Psoas muscle (tissue), 8 donors: ENCODE results near the gene BRDT. TPM values are rescaled to one million over a fixed set of nuclear protein-coding genes. Genes with fewer than 3 reads are reported as not detected.

Source experiments
- ATAC-seq, 4 donors: fragments of 200-7000 bp; cut with Tn5 transposase; one replicate each; pipeline ENCODE4 v1.9.1; 2020; ENCODE audit warnings: moderate library complexity in 3 of 4, mild to moderate bottlenecking in 2 of 4
- DNase-seq, 2 donors: peaks; one replicate each; pipeline ENCODE4 v3.0.0-alpha.2; 2020
- H3K27ac ChIP-seq: fragments of 200-600 bp; one replicate; pipeline ENCODE4 v1.8.0; 2022
- H3K27me3 ChIP-seq, 3 donors: fragments of 200-600 bp in 1 of 3; one replicate each; pipeline versions ENCODE4 v1.6.1 to v1.8.0; 2013 to 2022; ENCODE audit warnings: low read length in 2 of 3, mild to moderate bottlenecking in 2 of 3, moderate library complexity in 1 of 3; ENCODE audit not compliant: insufficient read depth in 3 of 3
- H3K36me3 ChIP-seq, 2 donors: fragments of 200-600 bp in 1 of 2; one replicate each; pipeline versions ENCODE4 v1.6.1 to v1.8.0; 2013 to 2022; ENCODE audit warnings: low read depth in 1 of 2, mild to moderate bottlenecking in 1 of 2, moderate library complexity in 1 of 2; ENCODE audit not compliant: insufficient read depth in 1 of 2
- H3K4me1 ChIP-seq: fragments of 200-600 bp; one replicate; pipeline ENCODE4 v1.8.0; 2022
- H3K4me3 ChIP-seq: fragments of 200-600 bp; one replicate; pipeline ENCODE4 v1.8.0; 2022; ENCODE audit warnings: mild to moderate bottlenecking
- H3K9me3 ChIP-seq: fragments of 200-600 bp; one replicate; pipeline ENCODE4 v1.8.0; 2022
- WGBS, 3 donors: extraction: QIAGEN DNeasy Blood & Tissue Kit; methylation state at CpG; one replicate each; pipeline versions ENCODE4 v1.1.6 to v1.1.7; 2013; 5-methylcytosine and 5-hydroxymethylcytosine counted together
- intact Hi-C, 2 donors: fragments of 100-400 bp; cut with DNase I; formaldehyde crosslinking; loops; one replicate each; pipeline versions ENCODE4 v1.11.0 to v1.14.2; 2022
- polyA plus RNA-seq, 3 donors: library from polyadenylated mRNA; stranded (reverse); fragments of 200-250 nt; gene quantifications; one replicate each; pipeline ENCODE4 v1.2.3, GENCODE V29; 2013
- total RNA-seq, 4 donors: library from RNA; stranded (reverse); fragmentation: NEBNext Ultra II Directional in 2 of 4; extraction: Animal tissue kit (Norgen Biotek cat#: 25700) in 2 of 4; gene quantifications; one replicate each; pipeline versions ENCODE4 v1.2.1 to v1.2.4, GENCODE V29; 2021 to 2023
- TF ChIP-seq, protein P1 (sequence below): fragments of 200-600 bp; IDR thresholded peaks from one replicate; pipeline ENCODE4 v1.8.0; 2022; ENCODE audit warnings: antibody characterized with exemption
- donor health status: healthy with polysubstance abuse.
- donor health status: DM: no; HTN: no; CAD: no; lungs with moderate emphysema.
- donor health status: Bipolar disorder and iron deficiency.
- donor health status: healthy.
- donor health status: DM: yes; HTN: yes; CAD: no.
- donor health status: DM: no; HTN: no; CAD: no.
- donor health status: DM: no; HTN: no; CAD: no.
- donor health status: DM: yes; HTN: yes; CAD: no.

BRDT gene
- total and polyA plus RNA-seq, 7 donors, result not detected

DNA sequence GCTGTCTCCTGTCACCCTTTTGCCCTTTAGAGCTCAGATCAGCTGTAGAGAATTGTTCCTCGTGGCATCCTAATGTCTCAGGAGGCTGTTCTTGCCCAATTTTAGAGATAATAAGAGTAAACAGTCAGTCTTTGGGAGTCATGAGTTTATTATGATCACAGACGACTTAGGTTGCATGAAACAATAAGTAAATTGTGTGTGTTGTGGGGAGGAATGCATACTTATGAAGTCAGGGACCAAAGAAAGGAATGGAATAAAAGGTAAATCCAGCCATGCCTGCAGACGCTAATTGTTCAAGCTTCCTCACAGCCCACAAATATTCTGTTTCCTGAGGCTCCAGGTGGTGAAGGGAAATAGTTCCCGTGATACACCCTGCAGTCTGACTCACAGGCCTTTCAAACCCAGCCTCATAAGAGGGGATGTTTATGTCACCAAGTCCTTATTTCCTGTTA lies 81.5 kb downstream of the BRDT start:
- DNase-seq, result no peak
- no peaks in the 10 kb centered on the region for H3K9me3 ChIP-seq

DNA sequence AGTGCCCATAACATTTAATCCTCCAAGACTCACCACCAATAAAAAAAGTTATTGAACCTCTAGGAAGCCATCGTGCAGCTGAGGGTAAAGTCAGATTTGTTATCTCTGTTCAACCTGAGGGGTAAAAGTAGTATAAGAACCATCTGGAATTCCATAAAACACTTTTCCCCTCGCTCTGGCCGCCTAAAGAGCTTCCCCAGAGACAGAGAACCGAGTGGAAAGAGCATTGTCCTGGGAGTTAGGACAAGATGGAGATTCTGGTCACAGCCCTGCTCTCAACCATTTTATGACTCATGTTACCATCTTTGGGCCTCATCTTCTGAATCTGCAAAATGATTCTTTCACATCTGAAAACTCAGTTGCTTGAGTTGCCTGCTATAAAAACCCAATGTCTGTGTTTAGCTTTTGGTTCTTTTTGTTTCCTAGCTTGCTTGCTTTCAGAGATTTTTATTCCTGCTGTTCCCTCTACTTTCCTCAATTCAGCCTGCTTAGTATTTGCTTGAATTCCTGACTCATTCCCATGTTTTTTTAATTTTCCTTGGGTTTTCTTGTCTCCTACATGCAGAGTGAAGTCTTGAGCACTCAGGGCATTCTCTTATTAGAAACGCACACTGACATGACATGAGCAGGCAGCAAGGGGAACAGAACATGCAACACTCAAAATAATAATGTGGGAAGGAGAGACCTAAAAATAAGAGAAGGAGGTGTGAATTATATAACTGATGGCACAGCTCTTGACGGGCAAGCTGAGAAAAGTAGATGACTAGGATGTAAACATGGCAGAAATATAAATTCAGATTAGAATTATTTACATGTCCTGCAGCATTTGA lies 82.3 kb downstream of the BRDT start:
- Histone ChIP-seq H3K9me3 (no peaks in the 10 kb centered on the region), H3K4me3 (no peak overlapping the region), H3K27me3 (peaks cover 0 to 26% (median 7%) of the 10 kb centered on the region in 3 donors), H3K27ac (no peak overlapping the region), H3K36me3 (no peaks in the 10 kb centered on the region), H3K4me1 (no peaks in the 10 kb centered on the region)
- no peak for ATAC-seq
- 68 to 73% (median 71%) methylated on average over 6 of the region's 6 CpGs for WGBS, 3 donors
- no peak for DNase-seq
- intact Hi-C loops, result no loop called here
- TF ChIP-seq, protein P1, sequence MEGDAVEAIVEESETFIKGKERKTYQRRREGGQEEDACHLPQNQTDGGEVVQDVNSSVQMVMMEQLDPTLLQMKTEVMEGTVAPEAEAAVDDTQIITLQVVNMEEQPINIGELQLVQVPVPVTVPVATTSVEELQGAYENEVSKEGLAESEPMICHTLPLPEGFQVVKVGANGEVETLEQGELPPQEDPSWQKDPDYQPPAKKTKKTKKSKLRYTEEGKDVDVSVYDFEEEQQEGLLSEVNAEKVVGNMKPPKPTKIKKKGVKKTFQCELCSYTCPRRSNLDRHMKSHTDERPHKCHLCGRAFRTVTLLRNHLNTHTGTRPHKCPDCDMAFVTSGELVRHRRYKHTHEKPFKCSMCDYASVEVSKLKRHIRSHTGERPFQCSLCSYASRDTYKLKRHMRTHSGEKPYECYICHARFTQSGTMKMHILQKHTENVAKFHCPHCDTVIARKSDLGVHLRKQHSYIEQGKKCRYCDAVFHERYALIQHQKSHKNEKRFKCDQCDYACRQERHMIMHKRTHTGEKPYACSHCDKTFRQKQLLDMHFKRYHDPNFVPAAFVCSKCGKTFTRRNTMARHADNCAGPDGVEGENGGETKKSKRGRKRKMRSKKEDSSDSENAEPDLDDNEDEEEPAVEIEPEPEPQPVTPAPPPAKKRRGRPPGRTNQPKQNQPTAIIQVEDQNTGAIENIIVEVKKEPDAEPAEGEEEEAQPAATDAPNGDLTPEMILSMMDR, result no peak

More for the DNA sequence above, 81.5 kb downstream of the BRDT start:
- Histone ChIP-seq H3K27me3 (peaks cover 0 to 26% (median 7%) of the 10 kb centered on the region in 3 donors), H3K27ac (no peak overlapping the region), H3K4me3 (no peak overlapping the region), H3K4me1 (no peaks in the 10 kb centered on the region), H3K36me3 (no peaks in the 10 kb centered on the region)
- TF ChIP-seq, protein P1, result no peak
- no peak for ATAC-seq
- intact Hi-C loops, result no loop called here
- 39 to 51% (median 51%) methylated on average over 4 of the region's 4 CpGs for WGBS, 3 donors

DNA sequence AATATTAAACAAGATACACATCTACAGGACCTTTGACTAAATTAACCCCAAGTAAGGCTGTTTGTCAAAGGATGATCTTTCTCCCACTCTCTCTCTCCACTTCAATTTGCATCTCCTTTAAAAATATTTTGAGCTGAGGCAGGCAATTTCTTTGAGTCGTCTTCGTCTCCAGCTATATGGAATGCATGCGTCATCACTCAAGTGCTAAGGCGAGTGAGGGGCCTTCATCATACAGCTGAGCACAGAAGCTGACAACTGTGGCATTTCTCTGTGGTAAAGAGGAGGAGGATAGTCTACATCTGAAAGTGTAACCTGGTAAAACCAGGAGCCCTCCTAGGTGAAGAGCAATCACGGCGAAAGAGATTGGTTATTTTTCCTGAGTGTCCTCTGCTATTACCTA lies 88.2 kb downstream of the BRDT start:
- H3K9me3 ChIP-seq, result no peaks in the 10 kb centered on the region
- ATAC-seq (no peak), DNase-seq (no peak)
- H3K36me3 ChIP-seq, result no peaks in the 10 kb centered on the region
- no peaks in the 10 kb centered on the region for H3K4me1 ChIP-seq
- TF ChIP-seq, protein P1, result no peak
- no peak overlapping the region for H3K27ac ChIP-seq
- WGBS, 3 donors, result 64 to 75% (median 67%) methylated on average over 6 of the region's 6 CpGs
- no peak overlapping the region for H3K4me3 ChIP-seq
- intact Hi-C loops, result no loop called here
- H3K27me3 ChIP-seq, result peaks cover 0 to 5% (median 0%) of the 10 kb centered on the region in 3 donors

DNA sequence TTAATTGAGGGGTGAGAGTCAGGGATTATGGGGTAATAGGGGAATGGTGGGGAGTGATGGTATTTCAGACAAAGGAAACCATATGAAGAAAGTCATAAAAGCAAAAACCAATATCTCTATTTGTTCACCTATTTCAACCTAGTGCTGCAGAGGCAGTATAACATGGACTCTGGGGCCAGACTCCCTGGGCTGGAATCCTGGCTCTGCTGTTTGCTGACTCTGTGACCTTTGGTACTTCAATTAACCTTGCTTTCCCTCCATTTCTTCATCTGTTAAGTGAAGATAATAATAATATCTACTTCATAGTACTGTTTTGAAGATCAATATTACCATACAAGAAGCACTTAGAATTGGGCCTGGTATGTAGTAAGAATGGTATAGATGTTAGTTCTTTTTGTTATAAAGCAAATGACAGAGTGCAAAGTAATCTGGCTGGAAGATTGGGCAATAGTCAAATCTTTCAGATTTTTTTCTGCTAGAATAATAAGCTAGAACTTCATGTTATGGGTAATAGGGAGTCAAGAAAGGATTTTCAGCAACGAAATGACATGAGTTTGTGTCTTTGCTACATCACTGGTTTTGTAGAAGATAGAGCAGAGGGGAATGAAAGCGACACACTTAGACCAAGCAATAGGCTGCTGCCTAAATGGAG lies 89.6 kb downstream of the BRDT start:
- intact Hi-C loops, result no loop called here
- Histone ChIP-seq H3K4me3 (no peak overlapping the region), H3K36me3 (no peaks in the 10 kb centered on the region), H3K4me1 (no peaks in the 10 kb centered on the region), H3K27me3 (peaks cover 0 to 5% (median 0%) of the 10 kb centered on the region in 3 donors), H3K9me3 (no peaks in the 10 kb centered on the region), H3K27ac (no peak overlapping the region)
- DNase-seq (no peak), ATAC-seq (no peak)
- WGBS, 3 donors, result 86 to 92% (median 88%) methylated on average over 2 of the region's 2 CpGs
- TF ChIP-seq, protein P1, result no peak
